HepG2 (cell line): ENCODE results near the gene LARP1. TPM values are rescaled to one million over a fixed set of nuclear protein-coding genes. Genes with fewer than 3 reads are reported as not detected.

Source experiments
- ARID5B ChIP-seq: IDR thresholded peaks from 2 replicates; pipeline ENCODE4 v1.4.0; 2020; ENCODE audit warnings: mild to moderate bottlenecking, missing genetic modification reagents
- ELF1 ChIP-seq: sonication (generic); formaldehyde crosslinking; IDR thresholded peaks from 2 replicates; pipeline ENCODE4 v1.4.0; 2020; ENCODE audit warnings: missing genetic modification reagents
- GATAD2A ChIP-seq: IDR thresholded peaks from 2 replicates; pipeline ENCODE4 v1.6.1; 2016
- HOXA5 ChIP-seq: sonication (generic); formaldehyde crosslinking; IDR thresholded peaks from 2 replicates; pipeline ENCODE4 v1.4.0; 2020; ENCODE audit warnings: missing genetic modification reagents
- LCORL ChIP-seq, 2 experiments: fragments of 450-650 bp in 1 of 2; sonication (generic) in 1 of 2; formaldehyde crosslinking in 1 of 2; IDR thresholded peaks; 2 replicates each; pipeline versions ENCODE4 v1.5.0 to v1.6.1; 2017 to 2020; ENCODE audit warnings: antibody characterized with exemption in 1 of 2, missing genetic modification reagents in 1 of 2
- MIER2 ChIP-seq: IDR thresholded peaks from 2 replicates; pipeline ENCODE4 v1.6.1; 2016; ENCODE audit warnings: missing biosample characterization, missing genetic modification reagents
- NCOA5 ChIP-seq: sonication (generic); formaldehyde crosslinking; IDR thresholded peaks from 2 replicates; pipeline ENCODE4 v1.4.0; 2020; ENCODE audit warnings: missing genetic modification reagents
- NR3C1 ChIP-seq: sonication (generic); formaldehyde crosslinking; IDR thresholded peaks from 2 replicates; pipeline ENCODE4 v1.4.0; 2020; ENCODE audit warnings: missing genetic modification reagents
- PHF21A ChIP-seq: sonication (generic); formaldehyde crosslinking; IDR thresholded peaks from 2 replicates; pipeline ENCODE4 v1.5.0; 2020; ENCODE audit warnings: mild to moderate bottlenecking, missing genetic modification reagents
- RBM22 ChIP-seq: fragments of 200-400 bp; formaldehyde crosslinking; optimal IDR thresholded peaks from 2 replicates; pipeline ENCODE3; 2017; ENCODE audit warnings: mild to moderate bottlenecking, low read length, moderate library complexity
- SKIL ChIP-seq: sonication (generic); formaldehyde crosslinking; IDR thresholded peaks from 2 replicates; pipeline ENCODE4 v1.8.0; 2022; ENCODE audit warnings: missing genetic modification reagents, mild to moderate bottlenecking, moderate library complexity, borderline replicate concordance
- TEAD2 ChIP-seq: sonication (generic); formaldehyde crosslinking; IDR thresholded peaks from 2 replicates; pipeline ENCODE4 v1.9.0; 2021; ENCODE audit warnings: missing genetic modification reagents
- ZBTB2 ChIP-seq: sonication (generic); formaldehyde crosslinking; IDR thresholded peaks from 2 replicates; pipeline ENCODE4 v1.8.0; 2022; ENCODE audit warnings: low read depth, missing genetic modification reagents
- ZNF10 ChIP-seq: sonication (generic); formaldehyde crosslinking; IDR thresholded peaks from 2 replicates; pipeline ENCODE4 v1.4.0; 2020; ENCODE audit warnings: mild to moderate bottlenecking, low read depth, missing genetic modification reagents, borderline replicate concordance
- ZNF136 ChIP-seq: sonication (generic); formaldehyde crosslinking; IDR thresholded peaks from 2 replicates; pipeline ENCODE4 v1.8.1; 2022; ENCODE audit warnings: low read depth, mild to moderate bottlenecking, moderate library complexity, missing genetic modification reagents
- ZNF746 ChIP-seq: sonication (generic); formaldehyde crosslinking; IDR thresholded peaks from 2 replicates; pipeline ENCODE4 v1.8.0; 2022; ENCODE audit warnings: mild to moderate bottlenecking, missing genetic modification reagents
- polyA plus RNA-seq, 8 experiments: library from polyadenylated mRNA; depleted of rRNA in 3 of 8; stranded (reverse) in 7 of 8; unstranded in 1 of 8; fragments of >200 nt; fragmentation: Illumina TruSeq in 4 of 8; extraction: Trizol in 4 of 8; gene quantifications; 2 replicates each; pipeline versions ENCODE4 v1.2.1 to v1.2.3, GENCODE V29; 2011 to 2016; ENCODE audit warnings: low read depth in 4 of 8, missing spikeins in 1 of 8, mixed read lengths in 1 of 8; ENCODE audit not compliant: insufficient read depth in 1 of 8
- total RNA-seq, 5 experiments: library from RNA; depleted of rRNA; stranded (reverse); fragments of >200 nt; fragmentation: Illumina TruSeq; extraction: Trizol; gene quantifications; 2 replicates each; pipeline ENCODE4 v1.2.3, GENCODE V29; 2016; ENCODE audit warnings: low read depth in 1 of 5
- TF ChIP-seq, protein P1 (sequence below): sonication (generic); formaldehyde crosslinking; IDR thresholded peaks from 2 replicates; pipeline ENCODE4 v1.9.0; 2021; ENCODE audit warnings: missing genetic modification reagents, mild to moderate bottlenecking, borderline replicate concordance

LARP1 gene
- total and polyA plus RNA-seq, 2 of the 13 experiments (the other 11 are each of a cell fraction or from before 2014, with no cell fraction given), result 45.2 to 61.4 TPM

GRCh38 chr5:154842689-154843530 is 87.7 kb downstream of the LARP1 start (continued):
- TF ChIP-seq ARID5B (CRISPR knock-in tag), result peak; percentile 96
- TF ChIP-seq ZNF136 (CRISPR knock-in tag), result no peak
- peak; percentile 94 for TF ChIP-seq LCORL (IDR thresholded peaks at IDR 0.05)
- peak; percentile 96 for TF ChIP-seq LCORL (CRISPR knock-in tag; IDR thresholded peaks at IDR 0.05)
- TF ChIP-seq HOXA5 (CRISPR knock-in tag), result no peak; the same call in 1 of the 2 replicates
- peak; percentile 67; the same call in 1 of the 2 replicates for TF ChIP-seq MIER2 (CRISPR knock-in tag)
- TF ChIP-seq NCOA5, result no peak
- TF ChIP-seq RBM22, result no peak
- no peak for TF ChIP-seq ZBTB2 (CRISPR knock-in tag)
- no peak for TF ChIP-seq ZNF10 (CRISPR knock-in tag)
- TF ChIP-seq NR3C1 (CRISPR knock-in tag), result no peak
- no peak for TF ChIP-seq TEAD2 (CRISPR knock-in tag)
- no peak; the same call in 1 of the 2 replicates for TF ChIP-seq ZNF746 (CRISPR knock-in tag)
- TF ChIP-seq SKIL (CRISPR knock-in tag), result peak; percentile 87
- TF ChIP-seq, protein P1, sequence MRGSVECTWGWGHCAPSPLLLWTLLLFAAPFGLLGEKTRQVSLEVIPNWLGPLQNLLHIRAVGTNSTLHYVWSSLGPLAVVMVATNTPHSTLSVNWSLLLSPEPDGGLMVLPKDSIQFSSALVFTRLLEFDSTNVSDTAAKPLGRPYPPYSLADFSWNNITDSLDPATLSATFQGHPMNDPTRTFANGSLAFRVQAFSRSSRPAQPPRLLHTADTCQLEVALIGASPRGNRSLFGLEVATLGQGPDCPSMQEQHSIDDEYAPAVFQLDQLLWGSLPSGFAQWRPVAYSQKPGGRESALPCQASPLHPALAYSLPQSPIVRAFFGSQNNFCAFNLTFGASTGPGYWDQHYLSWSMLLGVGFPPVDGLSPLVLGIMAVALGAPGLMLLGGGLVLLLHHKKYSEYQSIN (CRISPR knock-in tag), result no peak
- no peak; the same call in 1 of the 2 replicates for TF ChIP-seq ELF1 (CRISPR knock-in tag)
- peak; percentile 91 for TF ChIP-seq GATAD2A (CRISPR knock-in tag)
- peak; percentile 86 for TF ChIP-seq PHF21A (CRISPR knock-in tag)
